ENCODE results near the gene NTHL1.
"Not testable (repeated sequence)": the region's sequence is repeated elsewhere in the genome, so short reads cannot be mapped to it uniquely, and the experiment has no call there.

NTHL1 gene

GRCh38 chr16:2040041-2040786 lies 7.4 kb downstream of the NTHL1 start:
- DNase-seq: no peak

- DNase-seq: no peak
These were observed 8.2 kb downstream of the NTHL1 start for GRCh38 chr16:2039274-2040031.

DNA sequence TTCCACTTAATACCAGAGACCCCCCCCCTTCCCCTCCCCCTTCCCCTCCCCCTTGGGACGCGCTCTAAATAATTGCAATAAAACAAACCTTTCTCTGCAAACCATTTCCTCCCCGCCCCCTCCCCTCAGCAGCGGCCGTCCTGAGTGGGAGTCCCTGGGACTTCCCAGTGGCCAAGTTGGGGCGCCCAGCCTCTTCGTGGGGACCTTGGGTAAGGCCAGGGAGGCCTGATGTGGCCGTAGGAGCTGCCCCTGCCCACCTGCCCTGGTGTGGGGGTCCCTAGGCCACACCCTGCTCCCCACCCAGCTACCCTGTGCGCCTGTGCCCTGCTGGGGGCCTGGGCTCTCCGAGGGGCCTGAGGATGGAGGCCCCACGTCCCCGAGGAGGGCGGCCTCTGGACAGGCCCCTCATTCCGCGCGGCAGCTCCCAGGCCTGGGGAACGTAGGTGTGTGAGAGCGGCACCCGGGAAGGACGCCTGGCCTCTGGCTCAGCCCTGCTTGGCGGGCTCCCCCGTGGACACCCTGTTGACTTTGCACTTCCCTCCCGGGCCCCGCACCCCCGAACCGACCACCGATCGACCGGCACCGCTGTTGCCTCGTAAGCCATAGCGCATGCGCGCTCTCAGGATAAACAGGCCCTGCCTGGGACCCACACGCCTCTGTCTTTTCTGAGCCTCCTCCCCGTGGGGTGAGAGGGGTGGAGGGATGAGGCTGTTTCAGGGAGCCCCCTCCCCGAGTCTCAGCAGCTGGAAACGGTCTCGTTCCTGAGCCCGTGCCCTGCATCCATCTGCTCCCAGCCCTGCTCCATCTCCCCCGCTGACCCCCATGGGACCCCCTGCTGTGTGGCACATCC lies 9.0 kb downstream of the NTHL1 start:
- DNase-seq: no peak

DNA sequence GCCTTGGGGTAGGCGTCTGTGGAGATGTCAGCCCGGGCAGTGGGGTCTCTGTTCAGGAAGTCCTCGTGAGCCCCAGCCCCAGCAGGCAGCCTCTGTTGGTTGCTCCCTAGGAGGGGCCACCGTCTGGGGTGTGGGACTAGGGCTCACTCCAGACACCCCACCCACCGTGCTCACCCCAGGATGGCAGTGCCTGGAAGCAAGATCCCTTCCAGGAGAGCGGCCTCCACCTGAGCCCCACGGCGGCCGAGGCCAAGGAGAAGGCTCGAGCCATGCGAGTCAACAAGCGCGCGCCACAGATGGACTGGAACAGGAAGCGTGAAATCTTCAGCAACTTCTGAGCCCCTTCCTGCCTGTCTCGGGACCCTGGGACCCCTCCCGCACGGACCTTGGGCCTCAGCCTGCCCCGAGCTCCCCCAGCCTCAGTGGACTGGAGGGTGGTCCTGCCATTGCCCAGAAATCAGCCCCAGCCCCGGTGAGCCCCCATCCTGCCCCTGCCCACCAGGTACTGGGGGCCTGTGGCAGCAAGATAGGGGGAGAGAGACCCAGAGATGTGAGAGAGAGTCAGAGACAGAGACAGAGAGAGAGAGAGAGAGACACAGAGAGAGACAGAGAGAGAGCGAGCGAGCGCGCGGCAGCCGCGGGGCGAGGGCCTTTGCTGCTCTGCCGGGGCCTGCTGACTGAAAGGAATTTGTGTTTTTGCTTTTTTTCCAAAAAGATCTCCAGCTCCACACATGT lies 9.8 kb downstream of the NTHL1 start:
- no peak for DNase-seq

DNA sequence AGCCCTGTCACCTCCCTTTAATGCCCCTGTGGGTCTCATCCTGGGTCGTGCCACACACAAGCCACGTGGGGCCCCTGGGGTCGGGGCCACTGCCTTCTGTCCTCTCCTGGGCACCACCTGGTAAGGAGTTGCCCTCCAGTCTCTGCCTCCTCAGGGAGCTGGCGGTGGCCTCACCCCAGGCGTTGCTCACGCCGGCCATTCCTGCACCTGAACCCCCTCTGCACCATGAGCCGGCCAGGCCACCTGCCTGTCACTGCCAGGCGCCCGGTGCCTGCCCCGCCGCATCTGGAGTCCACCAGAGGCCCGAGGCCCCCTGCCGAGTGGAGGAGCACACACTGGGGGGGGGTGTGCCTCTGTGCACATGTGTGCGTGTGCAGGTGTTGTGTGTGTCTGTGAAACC lies 10.5 kb downstream of the NTHL1 start:
- DNase-seq: no peak

- DNase-seq: no peak
These were observed 11.3 kb downstream of the NTHL1 start for GRCh38 chr16:2036200-2036966.

DNA sequence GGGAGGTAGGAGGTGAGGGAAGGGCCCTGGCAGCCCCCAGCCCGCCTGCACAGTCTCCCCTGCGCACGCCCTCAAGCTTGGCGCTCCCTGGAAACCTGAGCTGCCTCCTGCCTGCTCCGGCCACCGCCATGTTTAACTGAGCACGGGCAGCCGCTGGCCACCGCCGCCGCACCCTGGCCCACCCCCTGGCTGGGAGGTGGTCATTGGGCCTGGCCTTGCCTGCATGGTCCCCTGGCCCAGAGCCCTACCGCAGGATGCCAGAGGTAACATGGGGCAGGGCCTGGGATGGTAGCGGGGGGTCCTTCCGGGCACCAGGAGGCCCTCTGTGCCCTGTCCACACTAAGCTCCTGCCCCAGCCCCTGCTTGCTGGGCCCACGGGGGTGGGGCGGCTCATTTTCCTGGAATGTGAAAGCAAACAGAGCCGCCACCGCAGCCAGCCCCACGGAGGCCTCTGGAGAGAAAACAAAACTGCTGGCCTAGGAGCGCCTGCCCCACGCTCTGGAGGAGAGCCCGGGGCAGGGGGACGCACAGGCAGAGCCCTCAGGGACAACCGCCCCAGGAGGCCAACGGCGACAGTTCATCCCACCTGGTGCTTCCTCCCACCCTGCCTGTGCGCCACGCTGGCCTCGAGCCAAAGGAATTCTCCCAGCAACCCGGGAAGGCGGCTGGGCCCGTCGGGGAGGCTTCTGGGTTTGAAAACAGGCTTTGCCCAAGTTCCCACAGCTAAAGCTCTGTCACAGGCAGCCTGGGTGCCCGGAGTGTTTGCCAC lies 12.0 kb downstream of the NTHL1 start:
- no peak for DNase-seq

- no peak for DNase-seq
These were observed 12.8 kb downstream of the NTHL1 start for GRCh38 chr16:2034696-2035430.

DNA sequence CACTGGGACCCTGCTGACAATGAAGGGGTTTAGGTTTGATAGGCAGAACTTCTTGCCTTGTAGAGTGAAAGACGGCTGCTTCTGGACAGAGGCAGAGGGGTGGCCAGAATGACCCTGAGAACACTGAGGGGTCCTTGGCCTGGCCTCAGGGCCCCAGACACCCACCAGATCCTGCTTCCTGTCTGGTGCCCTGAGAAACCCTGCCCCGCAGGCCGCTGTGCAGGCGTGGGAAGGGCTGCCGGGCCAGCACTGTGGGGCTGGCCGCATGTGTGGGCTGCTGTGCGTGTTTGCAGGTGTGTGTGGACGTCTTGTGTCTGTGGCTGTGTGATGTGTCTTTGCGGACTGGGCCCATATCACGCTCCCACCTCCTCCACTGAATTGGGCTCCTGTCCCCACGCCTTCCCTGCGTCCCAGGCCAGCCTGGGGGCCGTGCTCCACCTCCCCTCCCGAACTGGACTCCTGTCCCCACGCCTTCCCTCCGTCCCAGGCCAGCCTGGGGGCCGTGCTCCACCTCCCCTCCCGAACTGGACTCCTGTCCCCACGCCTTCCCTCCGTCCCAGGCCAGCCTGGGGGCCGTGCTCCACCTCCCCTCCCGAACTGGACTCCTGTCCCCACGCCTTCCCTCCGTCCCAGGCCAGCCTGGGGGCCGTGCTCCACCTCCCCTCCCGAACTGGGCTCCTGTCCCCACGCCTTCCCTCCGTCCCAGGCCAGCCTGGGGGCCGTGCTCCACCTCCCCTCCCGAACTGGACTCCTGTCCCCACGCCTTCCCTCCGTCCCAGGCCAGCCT lies 13.5 kb downstream of the NTHL1 start:
- not testable (repeated sequence) for DNase-seq

GRCh38 chr16:2033057-2033908 lies 14.4 kb downstream of the NTHL1 start:
- no peak for DNase-seq

DNA sequence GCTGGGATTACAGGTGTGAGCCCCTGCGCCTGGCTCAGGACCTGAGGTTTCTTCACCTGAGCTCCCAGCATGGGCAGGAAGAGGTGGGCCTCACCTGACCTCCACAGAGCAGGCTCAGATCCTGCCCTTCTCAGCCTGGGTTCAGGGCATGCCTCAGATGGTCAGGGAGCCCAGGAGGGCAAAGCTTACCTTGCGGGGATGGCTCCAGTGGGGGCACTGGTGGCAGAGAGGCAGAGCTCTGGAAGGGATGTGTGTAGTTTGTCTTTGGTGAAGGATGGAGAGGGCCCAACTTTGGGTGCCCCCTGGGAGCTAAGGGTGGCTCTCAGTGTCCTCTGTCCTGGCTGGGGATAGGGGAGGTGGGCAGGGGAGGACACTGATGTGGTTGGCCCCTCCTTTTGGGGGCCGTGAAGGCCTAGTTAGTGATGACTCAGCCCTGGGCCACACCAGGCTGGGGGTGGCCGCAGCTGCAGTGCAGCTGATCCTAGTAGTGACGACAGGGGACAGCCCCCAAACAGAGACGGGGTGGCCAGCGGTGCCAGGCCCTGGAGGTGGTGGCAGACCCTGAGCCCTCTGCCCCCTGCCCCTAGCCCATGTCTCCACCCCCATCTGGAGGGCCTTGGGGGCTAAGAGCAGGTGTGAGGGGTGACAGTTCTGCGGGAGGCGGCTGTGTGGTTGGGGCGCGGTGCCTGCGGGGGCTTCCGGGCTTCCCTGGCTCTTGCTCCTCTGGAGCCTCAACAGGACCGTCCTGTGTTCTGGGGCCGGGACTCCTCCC lies 15.2 kb downstream of the NTHL1 start:
- no peak for DNase-seq

- DNase-seq: no peak
These were observed 16.5 kb downstream of the NTHL1 start for GRCh38 chr16:2031081-2031577.

- no peak for DNase-seq
These were observed 17.6 kb downstream of the NTHL1 start for GRCh38 chr16:2030036-2030435.

GRCh38 chr16:2029350-2029749 lies 18.3 kb downstream of the NTHL1 start:
- no peak for DNase-seq

DNA sequence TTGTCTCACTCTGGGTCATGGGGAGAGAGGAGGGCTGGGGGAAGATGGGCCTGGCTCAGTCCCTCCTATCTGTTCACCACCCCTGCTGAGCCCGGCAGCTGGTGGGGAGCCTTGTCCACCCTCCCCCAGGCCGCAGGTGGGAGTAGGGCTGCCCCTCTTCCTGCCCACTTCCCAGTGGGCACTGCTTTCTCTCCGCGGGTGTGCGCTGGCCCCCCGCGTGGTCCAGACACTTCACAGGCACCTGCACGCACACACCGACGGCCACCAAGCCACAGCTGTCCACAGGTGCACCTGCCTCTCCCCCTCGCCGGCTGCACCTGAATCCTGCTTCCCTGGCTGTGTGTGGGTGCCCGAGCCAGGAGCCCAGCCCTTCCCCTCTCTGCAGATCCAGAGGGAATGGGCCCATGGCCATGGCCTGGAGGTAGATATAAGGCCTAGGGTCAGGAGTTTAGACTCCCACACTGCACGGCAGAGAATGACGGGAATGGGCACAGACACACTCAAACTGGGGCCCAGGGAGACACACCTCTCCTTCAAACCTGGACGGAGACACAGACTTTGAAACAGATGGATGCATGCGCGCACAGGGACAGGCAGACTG lies 18.9 kb downstream of the NTHL1 start:
- DNase-seq: no peak

GRCh38 chr16:2028146-2028545 lies 19.5 kb downstream of the NTHL1 start:
- DNase-seq: no peak

Data from inflammatory macrophage treated with lipopolysaccharide for 4 hours (primary cell).